Thyroid gland (tissue), 4 donors: ENCODE results near the gene NLE1.

ENCODE experiments used
- POLR2A ChIP-seq, 2 donors: fragments of 450-650 bp; IDR thresholded peaks; one replicate each; pipeline ENCODE4 v1.6.1; 2017; ENCODE audit warnings: antibody characterized with exemption in 2 of 2, mild to moderate bottlenecking in 2 of 2, moderate library complexity in 1 of 2
- TF ChIP-seq, protein P1 (sequence below), 6 experiments: fragments of 200-600 bp in 3 of 6; fragments of 450-650 bp in 3 of 6; sonication (generic) in 3 of 6; IDR thresholded peaks; one replicate each; pipeline ENCODE4 v1.5.1; 2016 to 2019; ENCODE audit warnings: antibody characterized with exemption in 6 of 6, mild to moderate bottlenecking in 2 of 6, inconsistent platforms in 1 of 6, moderate library complexity in 1 of 6

DNA sequence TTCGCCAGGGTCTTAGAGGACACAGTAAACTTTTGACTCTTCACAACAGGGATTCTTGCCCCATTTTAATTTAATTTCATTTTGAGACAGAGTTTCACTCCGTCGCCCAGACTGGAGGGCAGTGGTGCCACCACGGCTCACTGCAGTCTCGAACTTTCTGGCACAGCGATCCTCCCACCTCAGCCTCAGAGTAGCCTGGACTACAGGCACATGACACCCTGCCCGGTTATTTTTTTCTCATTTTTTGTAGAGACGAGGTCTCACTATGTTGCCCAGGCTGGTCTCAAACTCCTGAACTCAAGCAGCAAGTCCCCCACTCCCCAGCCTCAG, 329 bp upstream of the NLE1 start:
- TF ChIP-seq, protein P1, sequence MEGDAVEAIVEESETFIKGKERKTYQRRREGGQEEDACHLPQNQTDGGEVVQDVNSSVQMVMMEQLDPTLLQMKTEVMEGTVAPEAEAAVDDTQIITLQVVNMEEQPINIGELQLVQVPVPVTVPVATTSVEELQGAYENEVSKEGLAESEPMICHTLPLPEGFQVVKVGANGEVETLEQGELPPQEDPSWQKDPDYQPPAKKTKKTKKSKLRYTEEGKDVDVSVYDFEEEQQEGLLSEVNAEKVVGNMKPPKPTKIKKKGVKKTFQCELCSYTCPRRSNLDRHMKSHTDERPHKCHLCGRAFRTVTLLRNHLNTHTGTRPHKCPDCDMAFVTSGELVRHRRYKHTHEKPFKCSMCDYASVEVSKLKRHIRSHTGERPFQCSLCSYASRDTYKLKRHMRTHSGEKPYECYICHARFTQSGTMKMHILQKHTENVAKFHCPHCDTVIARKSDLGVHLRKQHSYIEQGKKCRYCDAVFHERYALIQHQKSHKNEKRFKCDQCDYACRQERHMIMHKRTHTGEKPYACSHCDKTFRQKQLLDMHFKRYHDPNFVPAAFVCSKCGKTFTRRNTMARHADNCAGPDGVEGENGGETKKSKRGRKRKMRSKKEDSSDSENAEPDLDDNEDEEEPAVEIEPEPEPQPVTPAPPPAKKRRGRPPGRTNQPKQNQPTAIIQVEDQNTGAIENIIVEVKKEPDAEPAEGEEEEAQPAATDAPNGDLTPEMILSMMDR (IDR thresholded peaks at IDR 0.05), result peak in 1 of 6 experiments; percentile 8
- TF ChIP-seq POLR2A (IDR thresholded peaks at IDR 0.05), result no peak
